GM19372 (cell line): ENCODE data around the gene C15orf62.

ENCODE experiments used
- ATAC-seq: cut with Tn5 transposase; IDR thresholded peaks from one replicate; pipeline ENCODE4 v1.9.1; 2021; ENCODE audit warnings: mild to moderate bottlenecking, low read depth, moderate library complexity; ENCODE audit not compliant: unreplicated experiment

C15orf62 gene

DNA sequence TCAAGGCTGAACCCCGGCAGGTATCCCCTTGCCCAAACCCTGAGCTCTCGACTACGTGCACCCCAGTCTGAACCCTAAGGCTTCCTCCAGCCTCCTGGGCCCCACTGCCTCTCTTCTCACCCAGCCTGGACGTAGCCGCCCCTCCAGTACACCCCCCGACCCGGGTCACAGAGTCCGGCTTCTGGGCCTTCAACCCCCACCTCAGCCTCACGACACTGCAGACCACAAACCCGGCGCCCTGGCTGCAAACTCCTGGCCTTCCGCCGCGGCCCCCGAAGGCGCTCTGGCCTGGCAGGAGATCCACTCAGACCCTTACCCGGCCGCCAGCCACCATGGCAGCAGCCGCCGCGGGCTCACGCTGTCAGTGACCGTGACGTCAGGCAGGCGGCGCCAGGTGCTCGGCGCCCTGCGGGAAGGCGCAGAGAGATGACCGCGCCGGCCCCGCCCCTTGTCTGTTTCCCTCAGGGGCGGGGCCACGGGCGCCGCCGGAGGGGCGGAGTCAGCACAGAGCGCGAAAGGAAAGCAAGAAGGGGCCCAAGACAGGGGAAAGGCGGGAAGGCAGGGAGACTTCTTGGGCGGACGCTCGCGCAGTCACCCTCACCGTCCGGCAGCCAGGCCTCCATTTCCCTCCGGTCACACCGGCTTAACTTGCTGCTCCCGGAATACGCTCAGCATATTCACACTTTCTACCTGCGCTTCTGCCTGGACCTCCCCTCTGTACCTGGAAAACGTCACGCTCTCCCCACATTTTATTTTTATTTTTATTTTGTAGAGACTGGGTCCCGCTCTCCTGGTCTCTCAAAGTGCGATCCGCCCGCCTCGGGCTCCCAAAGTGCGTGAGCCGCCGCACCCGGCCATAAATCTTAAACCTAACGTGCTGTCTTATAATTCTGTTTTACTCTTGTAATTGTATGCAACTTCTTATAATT is 14.6 kb upstream of the C15orf62 start, which contains the start of gene RMDN3:
Gene RMDN3 (minus strand): TSS at position 372 of the 929 bp plus-strand sequence. CDS start 471 bp downstream, outside the sequence.
- ATAC-seq = peak; percentile 88

DNA sequence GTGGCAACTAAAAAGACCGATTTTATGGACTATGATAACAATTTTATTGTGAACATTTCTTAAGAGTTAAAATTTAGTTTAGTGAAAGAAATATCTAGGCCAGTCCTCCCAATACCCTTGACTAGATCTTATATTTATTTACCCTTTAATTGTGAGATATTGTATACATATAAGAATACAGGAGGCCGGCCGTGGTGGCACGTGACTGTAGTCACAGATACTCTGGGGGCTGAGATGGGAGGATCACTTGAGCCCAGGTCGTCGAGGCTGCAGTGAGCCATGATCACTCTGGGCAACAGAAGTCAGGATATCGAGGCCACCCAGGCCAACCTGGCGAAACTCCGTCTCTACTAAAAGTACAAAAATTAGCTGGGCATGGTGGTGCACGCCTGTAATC is 14.0 kb upstream of the C15orf62 start:
- ATAC-seq = no peak

DNA sequence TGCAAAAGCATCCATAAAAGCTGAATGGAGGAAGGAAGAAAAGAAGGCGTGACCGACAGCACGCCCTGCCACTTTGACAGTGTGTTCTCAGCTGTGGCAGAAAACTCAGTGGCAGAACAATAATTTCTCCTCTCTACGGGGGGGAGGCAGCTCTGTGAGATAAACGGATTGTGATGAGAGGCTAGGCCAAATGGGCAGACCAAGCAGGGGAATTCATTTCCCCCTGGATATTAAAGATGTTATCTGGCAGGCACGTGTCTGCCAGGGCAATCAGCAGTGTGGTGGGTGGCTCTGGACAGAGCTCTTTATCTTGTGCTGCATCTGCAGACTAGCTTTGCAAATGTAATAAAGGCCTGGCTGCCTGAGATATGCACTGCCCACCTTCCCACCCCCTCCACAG is 12.8 kb upstream of the C15orf62 start:
- ATAC-seq = no peak

DNA sequence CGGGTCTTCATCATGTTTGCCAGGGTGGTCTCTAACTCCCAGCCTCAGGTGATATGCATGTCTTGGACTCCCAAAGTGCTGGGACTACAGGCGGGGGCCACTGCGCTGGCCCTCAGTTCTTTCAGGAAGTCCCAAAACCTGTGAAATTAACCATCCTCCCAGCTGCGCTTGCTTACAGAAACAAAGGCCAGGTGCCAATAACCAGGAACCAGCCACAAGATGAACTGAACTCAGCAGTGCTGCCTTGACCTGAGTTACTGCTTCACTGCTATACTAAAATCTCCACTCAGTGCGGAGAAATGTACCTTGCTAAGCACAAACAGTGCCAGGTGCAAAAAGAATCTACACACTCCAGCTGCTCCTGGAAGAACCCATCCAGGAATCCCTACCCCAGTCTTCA is 9.8 kb upstream of the C15orf62 start:
- no peak for ATAC-seq

DNA sequence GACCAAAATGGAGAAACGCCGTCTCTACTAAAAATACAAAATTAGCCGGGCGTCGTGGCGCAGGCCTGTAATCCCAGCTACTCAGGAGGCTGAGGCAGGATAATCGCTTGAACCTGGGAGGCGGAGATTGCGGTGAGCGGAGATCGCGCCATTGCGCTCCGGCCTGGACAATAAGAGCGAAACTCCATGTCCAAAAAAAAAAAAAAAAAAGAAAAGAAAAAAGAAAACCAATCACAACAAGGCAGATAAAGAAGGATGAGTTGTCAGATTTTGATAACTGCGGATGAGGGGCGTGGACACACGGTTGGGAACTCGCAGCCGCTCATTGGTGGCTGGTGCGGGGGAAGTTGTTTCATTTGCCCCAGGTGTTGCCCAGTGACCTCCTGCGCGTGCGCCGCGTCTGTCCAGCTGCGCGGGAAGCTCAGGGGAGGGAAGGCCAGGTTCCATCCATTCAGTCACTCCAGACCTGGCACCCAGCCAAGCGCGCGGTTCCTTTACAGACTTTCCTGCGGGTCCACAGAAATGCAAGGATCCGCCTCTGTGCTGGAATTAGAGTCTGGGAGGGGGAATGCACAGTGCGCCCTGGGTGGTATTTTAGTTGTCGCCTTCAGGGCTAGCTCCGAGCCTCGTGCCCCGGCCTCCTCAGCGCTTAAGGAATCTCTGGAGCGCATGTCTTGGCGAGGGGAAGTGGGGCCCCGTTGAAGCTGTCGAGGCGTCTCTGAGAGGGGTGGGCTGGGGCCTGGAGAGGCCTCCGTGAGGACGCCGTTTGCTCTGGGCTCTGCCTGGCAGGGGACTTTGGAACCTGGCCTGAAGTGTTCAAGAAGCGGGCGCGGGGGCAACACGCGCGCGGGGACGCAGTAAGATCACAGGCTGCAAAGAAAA is 6.6 kb upstream of the C15orf62 start:
- ATAC-seq = peak; percentile 12

DNA sequence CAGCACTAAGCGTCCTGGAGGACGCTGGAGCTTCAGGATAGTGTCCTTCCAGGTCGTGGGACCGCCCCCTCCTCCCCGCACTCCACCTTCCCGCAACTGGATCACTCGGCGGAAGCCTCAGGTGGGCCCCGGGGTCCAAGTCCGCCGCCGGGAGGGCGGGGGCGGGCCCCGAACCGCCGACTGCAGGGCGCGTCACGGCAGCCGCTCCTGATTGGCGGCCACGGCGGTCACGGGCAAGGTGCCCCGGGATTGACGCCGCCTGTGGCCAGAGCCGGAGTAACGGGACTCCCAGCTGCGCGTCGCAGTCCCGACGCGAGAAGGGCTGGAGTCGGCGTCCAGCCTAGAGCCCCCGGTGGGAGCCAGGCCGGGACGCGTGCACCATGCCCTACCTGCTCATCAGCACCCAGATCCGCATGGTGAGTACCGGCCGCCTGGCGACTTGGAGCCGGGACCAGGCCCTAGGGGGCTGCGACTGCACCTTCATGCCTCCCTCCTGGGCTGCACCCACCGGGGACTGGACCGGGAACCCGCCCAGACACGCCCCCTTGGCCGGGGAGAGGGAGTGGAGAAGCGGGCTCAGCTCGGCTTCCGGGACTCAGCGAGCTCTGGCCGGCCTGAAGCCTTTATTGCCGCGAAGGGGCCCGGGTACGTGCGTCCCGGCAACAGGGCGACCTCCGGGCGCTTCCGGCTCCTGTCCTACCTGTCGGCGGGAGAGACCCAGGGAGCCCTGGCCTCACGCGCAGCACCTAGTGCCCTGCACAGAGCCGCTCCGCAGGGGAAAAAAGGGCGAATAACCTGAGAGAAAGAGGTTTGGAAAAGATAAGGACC is 5.8 kb upstream of the C15orf62 start, which contains the start of gene GCHFR:
Gene GCHFR (plus strand): TSS at position 268 of the 828 bp plus-strand sequence. CDS start 113 bp downstream, at position 381.
- ATAC-seq = peak; percentile 62

DNA sequence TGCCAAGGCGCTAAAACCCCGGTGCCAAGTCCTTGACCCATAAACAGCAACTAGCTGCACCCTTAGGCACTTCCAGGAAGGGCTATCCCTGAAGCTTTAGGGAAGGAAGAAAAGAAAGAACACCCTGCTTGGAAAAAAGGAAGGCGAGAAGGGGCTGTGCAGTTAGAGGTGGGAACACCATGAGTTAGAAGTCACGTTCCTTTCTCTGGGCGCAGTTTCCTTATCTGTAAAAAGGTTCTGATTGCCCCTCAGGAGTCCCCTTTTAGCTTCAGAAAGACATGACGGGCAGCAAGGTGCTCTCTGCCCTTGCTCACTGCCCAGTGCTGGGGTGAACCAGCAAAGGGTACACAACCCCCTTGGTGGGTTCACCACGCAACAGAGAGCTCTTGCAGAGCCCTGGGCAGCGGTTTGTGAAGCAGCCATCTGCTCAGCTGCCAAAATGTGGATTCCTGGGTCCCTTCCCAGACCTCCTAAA is 5.1 kb upstream of the C15orf62 start:
- ATAC-seq = no peak

DNA sequence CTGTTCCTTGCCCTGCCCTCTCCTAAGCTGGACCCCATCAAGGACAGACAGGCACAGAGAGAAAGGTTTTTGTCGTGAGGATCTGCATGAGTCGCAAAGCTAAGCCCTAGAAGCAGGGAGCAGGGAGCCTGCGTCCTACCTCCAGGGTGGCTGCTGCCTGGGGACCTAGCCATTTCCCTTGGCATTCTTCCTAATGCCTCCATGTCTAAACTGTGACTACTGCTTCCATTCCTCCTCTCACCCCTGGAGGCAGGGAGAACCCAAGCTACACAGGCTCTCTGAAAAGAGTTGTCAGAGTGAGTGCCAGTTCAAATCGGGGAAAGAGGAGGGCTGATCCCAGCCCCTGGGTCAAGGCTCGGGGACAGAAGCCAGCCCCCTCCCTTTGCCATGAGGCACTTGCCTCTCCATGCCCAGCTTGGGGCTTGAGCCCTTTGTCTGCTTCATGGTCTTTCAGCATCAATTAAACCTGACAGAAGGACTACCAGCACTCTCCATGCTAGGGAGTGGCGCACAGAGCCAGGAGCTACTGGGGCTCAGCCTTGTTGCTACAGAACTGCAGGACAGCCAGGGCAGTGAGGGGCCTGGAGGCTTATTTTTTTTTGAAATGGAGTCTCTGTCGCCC is 3.5 kb upstream of the C15orf62 start:
- no peak for ATAC-seq

DNA sequence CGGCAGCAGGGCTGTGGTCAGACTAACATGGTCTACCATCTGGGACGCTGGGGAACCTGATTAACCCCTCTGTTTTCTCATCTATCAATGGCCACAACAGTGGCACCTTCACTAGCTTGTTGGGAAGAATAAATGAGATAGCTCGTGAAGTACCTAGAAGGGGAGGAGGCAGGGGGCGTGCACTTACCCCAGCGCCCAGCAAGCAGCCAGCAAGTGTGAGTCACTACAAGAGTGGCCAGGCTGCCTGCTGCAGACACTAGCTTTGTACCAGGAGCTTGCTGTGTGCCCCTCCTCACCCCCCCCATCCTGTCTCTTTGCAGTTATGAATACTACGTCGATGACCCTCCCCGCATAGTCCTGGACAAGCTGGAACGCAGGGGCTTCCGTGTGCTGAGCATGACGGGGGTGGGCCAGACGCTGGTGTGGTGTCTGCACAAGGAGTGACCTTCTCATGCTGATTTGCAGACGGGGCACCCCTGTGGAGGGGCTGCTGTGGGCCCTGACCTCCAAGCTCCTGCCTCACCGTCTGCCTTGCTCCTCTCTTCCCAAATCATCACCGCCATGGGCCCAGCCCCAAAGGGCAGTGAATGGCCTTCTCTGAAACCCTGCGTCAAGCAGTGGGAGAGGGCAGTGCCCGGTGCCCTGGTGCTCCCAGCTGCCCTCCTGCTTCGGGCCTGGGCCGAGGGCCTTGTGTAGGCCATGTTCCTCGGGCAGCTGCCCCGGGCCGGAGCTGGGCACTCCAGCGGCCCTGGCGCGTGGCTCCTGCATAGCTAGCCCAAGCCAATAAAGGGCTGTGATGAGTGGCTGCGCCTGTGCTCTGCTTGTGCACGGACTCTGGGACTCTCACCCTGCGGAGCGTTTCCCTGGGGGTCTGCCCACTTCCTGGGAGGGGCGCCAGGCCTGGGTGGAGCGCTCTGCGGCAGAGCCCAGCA is 2.6 kb upstream of the C15orf62 start:
- ATAC-seq = no peak

DNA sequence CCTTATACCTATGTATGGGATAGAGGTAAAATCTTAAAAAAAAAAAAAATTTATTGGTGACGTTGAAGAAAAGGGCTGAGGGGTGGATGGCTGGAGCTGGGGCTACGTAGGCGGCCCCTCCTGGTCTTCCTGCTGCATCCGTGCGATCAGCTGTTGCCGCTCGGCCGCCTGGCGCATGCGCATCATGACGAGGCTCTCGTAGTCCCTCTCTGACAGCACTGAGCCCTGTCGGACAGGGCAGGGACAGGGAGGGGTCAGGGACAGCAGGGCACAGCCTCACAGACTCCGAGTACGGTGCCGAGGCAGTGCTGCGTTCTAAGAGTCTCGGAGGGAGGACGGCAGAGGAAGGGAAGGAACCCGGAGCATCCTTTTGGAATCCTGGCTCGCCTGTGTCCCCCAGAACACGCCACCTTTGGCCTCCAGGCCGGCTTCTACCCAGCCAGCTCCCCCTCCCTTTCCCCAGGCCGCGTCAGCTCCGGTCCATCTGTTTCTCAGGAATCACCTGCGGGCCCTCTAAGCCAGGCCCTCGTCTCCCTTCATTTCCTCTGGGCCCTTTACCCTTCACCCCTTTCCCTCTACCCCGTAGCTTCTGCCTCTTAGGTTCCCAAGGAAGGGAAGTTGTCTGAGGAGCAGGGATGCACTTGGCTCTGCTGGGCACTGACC is 1.8 kb upstream of the C15orf62 start:
- no peak for ATAC-seq

DNA sequence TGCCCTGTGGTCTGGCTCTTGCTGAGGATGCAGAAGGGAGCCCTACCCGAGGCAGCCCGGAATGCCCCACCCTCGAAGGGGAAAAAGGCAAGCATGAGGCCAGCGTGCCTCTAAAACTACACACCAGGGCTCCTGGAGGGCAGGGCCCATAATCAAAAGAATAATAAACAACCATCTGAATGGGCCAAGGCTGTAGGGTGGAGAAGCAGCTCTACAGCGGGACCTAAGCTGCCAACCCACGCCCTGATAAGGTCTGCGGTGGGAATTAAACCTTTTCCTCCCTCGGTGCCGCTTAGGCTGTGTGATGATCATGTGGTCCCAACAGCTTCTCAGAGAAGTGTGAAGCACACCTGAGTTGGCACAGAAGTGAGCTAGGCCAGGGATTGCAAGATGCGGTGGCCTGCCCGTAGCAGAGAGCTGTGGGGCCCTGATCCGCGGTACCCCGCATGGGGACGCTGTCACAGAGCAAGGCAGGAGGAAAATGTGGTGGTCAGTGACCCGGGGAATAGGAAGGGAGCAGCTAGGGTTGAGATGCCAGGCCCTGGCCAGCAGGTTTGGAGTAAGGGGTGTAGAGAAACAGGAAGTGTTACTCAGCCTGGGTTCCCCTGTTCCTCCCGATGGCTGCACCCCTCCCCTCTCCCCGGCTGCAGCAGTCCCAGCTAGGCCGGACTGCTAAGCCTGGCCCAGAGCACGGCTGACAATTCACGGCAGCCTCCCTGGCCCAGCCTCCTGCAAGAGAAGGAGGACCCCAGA is 1.1 kb upstream of the C15orf62 start:
- ATAC-seq = peak; percentile 12

DNA sequence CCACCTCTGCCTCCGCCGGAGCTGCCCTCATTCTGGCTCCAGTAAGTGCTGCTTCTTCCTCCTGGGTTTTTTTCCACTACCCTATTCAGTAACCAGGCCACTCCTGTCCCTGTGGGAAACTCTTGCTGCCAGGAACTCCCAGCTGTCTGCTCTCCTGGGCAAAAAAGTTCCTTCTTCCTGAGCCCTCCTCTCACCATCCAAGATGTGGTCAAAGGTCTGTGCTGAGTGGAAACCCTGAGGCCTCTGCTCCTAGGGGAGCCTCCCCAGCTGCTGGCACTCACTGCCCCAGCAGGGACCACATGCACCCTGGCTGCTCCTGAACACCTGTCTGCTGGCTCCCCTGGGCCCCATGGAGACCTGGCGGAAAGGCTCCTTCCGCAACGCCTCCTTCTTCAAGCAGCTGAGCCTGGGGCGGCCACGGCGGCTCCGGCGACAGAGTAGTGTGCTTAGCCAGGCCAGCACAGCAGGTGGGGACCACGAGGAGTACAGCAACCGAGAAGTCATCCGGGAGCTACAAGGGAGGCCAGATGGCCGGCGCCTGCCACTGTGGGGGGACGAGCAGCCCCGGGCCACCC is 454 bp downstream of the C15orf62 start:
- no peak for ATAC-seq

DNA sequence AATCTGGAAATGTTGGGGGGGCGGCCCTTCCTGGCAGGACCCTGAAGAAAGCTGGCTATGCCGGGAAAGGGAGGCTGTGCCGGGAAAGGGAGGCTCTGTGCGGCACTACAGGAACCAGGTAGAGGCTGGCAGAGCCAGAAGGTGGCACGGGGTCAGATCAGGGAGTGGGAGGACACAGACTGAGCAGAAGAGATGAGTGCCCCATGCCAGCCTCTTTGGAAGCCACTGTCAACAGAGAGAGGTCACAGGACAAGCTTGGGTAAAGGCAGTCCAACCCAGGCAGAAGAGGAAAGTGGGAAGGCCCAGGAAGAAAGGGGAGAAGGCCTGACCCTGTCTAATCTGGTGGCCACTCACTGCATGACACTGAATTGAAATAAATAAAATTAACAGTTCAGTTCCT is 1.5 kb downstream of the C15orf62 start:
- no peak for ATAC-seq

DNA sequence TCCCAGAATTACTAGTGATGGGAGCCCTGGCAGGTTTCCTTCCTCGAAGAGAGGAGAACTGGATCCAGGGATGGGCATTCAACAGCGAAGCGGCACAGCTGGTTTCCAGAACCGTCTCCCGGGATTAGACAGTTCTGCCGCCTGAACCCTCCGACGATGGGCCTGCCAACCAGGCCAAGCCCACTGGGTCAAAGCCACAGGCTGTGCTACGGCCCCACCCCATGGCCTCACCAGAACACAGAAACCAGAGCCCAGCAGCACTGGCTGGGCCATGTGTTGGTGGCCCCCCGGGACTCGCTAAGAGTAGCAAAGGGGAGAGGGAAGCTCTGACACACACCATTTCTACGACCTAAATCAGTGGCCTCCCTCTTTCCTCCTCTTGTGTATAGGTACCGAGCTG is 2.2 kb downstream of the C15orf62 start:
- ATAC-seq = no peak

DNA sequence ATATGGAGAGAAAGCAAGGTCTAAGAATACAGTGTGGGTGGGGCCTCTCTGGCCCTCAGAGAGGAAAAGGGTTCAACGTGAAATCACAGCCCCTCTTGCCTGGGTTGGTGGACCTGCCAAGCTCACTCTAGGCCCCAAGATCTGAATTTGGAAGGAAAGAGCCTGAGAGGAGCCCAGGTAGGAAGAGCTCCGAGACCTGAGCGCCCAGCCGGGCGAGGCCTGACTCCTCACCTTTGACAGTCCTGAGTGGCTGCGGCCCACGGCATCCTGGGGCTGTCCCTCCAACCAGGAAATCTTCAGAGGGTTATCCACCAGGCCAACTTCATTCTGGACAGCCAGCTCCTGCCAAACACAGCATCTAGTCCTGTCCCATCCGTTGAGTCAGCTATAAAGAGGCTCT is 3.7 kb downstream of the C15orf62 start:
- ATAC-seq = no peak

DNA sequence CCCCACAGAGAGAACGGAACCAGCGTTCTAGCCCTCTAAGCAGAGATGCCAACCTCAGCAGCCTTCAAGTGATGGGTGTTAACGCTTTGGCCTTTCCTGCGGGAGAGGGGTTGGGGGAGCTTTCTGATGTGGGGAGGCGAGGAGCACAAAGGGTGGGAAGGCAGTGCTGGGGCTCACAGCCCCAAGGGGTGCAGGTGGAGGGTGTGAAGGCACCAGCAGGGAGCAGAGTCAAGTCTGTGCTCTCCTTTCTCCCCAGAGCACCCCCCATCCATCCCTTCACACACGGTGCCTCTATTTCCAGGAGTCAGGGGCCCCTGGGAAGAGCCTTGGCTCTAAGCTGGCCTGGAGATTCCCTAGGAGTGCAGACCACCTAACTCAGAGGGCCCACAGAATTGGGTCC is 4.1 kb downstream of the C15orf62 start:
- no peak for ATAC-seq

DNA sequence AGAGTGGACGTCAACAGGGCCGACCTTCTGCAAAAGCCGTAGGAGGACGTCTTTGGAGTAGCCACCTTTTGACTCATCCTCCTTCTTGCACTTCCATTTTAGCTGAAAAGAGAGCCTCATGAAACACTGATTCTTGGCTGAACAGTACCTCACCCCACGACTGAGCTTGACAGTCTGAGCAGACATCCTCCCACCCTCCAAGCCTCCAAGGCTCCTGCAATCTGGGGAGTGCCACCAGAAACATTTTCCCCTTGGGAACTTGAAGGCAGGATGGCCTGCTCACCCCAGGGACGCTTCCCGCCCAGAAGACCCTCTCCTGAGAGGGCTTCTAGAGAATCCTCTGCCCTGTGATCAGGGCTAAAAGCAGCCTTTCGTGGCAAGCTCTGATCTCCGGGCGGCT is 5.2 kb downstream of the C15orf62 start:
- ATAC-seq = no peak
